Stimulated activated CD8-positive, alpha-beta memory T cell treated with anti-CD3 and anti-CD28 coated beads, Interleukin-2, amount 100 ng/mL, for 48 hours (primary cell): ENCODE data around the gene NOP16.
"Not testable (repeated sequence)": the region's sequence is repeated elsewhere in the genome, so short reads cannot be mapped to it uniquely, and the experiment has no call there.

Experiments
- DNase-seq, 2 donors: peaks; one replicate each; pipeline ENCODE4 v3.0.0-alpha.2; 2020; ENCODE audit warnings: low read depth in 2 of 2

Gene NOP16

DNA sequence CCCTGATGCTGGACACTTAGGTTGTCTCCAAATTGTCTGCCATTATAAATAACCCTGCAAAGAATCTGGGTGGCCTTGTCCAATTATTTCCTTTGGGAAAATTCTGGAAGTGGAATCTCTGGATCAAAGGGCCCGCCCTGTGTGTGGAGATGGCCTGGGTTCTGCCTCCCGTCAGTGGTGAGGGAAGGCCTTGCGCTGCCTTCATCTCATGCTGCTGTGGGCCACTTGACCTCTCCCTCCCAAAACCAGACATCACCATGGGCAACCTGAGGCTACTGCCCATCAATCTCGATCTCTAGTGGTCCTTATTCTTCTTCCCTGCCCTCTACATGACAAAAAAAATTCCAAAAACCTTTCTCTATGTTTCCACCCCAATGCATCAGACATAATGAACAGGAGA lies 21.4 kb upstream of the NOP16 start:
- DNase-seq, result no peak

DNA sequence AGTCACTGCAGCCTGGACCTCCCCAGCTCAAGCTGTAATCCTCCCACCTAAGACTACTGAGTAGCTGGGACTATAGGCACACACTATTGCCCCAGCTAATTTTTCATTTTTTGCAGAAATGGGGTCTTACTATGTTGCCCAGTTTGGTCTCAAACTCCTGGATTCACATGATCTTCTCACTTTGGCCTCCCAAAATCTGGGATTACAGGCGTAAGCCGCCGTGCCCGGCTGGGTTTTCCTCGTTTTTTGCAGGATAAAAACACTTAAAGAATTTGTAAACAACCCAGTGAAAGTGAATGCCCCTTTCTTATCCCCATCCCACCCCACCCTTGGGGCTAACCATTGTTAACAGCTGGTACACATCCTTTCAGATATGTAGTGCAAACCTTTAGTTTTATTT lies 20.2 kb upstream of the NOP16 start:
- DNase-seq, result no peak

DNA sequence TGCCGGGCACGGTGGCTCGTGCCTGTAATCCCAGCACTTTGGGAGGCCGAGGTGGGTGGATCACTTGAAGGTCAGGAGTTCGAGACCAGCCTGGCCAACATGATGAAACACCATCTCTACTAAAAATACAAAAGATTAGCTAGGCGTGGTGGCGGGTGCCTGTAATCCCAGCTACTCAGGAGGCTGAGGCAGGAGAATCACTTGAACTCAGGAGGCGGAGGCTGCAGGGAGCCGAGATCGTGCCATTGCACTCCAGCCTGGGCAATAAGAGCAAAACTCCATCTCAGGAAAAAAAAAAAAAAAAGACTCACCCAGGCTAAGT lies 19.8 kb upstream of the NOP16 start:
- not testable (repeated sequence) for DNase-seq

DNA sequence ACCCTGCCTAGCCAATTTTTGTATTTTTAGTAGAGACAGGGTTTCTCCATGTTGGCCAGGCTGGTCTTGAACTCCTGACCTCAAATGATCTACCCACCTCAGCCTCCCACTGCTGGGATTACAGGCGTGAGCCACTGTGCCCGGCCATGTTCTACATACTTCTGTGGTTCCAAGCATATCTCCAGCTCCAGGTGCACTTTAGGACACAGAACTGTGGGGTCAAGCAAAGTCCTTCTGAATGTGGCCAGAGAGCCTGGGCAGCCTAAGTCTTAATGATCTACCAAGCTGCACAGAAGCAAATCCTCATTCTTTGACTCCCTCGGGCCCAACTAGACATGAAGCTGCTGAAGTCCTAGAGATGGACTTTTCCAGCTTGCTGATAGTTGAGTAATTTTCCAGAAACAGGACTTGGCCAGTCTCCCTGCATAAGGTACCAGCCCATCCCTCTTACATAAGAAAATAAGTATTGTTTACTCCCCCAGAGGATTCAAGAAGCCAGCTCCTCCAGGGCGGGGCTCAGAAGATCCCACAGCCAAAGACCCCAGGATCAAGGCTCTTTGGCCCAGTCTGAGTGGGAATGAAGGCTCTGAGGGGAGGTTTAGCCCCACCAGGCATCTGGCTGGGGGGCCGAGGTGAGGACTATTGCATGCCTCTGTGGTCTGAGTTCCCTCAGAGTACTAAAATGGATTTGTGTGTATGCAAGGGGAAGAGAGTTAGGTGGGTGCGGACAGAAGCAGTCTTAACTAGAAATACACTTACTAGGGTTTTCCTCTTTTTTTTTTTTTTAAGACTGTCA lies 19.3 kb upstream of the NOP16 start:
- DNase-seq, result no peak

DNA sequence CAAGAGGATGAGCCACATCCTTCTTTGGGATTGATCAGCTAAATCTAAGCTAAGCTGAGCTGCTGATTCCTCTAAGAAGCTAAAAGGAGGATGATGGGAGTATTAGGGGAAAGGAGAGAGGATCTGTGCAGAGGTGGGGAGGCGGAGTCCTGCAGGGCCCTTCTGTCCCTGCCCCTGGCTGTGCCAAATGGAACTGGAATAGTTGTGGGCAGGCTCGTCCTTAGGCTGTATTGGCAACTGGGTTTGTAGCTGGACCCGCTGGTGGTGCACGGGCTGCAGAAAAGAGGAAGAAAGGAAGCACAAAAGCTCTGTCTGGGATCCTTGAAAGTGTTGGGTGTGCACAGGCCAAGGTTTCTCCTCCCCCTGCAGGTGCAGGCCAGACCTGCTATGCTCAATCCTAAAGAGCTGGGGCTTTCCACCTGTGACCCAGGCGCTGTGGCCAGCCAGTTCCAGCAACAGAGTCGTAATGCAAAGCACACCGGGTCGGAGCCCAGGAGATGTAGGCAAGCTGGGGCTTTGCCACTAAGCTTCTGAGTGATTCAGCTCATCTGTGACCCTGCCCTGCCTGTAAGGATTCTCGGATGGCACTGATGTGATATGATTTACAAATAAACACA lies 18.1 kb upstream of the NOP16 start:
- DNase-seq, result no peak

DNA sequence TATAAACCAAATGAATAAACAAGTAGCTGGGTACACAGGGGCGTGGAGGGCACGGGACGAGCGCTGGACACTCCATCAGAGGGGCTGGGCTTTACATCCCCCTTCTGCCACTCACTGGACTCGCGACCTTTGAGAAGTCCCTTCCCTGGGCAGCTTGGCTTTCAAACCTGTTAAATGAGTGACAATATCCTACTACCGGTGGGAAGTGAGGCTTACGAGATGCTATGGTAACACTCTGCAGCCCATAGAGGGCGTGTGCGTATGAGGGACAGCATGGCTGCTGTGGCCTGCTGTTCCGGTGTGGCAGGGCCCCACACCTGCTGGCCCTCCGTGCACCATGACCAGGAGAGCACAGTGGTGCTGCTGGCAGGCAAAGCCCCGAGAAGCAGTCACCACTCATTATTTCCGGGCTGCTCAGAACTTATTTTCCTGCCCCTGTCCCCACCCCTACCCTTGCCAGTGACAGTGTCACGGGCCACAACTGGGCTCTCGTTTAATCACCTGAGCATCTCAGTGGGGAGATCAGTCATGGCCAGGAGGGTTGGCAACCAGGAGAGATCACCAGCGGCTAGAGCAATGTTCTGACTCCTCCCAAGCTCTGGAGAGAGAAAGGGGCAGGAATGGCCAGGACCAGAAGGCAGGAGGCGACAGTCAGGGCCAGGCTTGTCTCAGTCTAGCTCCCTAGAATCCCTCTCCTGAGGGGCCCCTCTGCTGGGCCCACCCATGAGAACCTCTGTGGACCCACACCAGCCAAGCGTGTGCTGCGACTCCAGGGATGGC lies 17.4 kb upstream of the NOP16 start:
- no peak for DNase-seq

DNA sequence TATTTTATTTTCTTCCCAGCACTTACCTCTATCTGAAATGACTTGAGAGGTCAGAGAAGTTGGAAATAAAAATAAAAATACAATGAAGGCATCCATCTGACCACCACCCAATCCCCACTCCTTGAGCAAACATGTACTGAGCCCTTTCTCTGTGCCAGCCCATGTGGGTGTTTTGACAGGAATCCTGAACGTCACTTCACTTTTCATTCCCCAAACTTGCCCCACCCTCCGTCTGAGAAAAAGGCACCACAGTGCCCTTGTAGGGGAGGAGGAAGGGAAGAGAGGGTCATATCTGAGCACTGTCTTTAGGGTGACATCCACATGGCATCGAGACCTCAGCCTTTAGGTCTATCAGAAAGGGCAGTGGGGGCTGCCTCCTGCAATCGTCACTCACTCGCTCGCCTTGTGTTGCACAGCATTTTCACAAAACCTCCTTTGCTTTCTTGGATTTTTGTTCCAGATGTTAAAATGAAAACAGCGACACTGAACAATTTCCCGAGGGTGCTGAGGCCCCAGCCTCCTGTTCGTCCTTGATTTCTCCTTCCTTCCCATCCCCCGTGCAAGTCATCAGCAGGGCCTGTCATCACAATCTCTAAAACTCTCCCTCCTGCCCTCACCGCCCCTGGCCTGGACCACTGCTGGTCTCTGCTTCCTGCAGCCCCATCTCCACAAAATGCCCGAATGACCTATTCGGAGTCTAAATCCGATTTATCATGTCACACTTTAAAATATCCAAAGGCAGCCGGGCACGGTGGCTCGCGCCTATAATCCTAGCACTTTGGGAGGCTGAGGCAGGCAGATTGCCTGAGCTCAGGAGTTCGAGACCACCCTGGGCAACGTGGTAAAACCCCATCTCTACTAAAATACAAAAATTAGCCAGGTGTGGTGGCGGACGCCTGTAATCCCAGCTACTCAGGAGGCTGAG lies 13.1 kb upstream of the NOP16 start:
- no peak for DNase-seq

DNA sequence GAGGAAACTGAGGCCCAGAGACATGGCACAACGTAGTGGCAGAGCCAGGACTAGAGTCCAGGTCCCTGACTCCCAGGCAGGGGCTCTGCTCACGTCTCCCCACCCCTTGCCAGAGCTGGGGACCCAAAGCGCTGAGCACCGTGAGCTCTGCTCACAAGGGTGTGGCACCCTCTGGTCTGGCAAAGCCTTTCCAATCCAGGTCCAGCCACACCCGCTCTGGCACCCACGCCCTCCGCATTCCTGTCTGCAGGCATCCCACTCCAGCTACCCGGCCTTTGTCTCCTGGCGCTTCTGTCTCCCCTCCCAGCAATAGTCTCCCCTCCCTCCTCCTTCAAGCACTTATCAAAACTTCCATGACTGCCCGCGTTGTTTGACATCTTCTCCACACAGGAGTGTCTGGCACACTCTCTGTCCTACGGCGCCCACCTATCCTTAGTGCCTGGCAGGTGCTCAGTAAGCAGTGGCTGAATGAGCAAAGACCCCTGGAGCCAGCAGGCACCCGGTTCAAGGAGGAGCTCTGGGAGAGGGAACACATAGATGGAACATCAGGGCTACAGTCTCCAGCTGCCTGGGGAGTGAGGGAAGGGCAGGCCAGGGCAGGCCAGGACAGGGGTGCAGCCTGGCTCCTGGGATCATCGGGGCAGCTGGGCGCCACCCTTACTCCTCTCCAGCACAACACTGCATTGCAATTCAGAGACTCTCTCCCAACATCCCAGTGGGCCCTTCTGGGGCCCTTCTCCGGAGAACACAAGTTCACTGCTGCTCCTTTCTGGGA lies 12.2 kb upstream of the NOP16 start:
- DNase-seq, result no peak

DNA sequence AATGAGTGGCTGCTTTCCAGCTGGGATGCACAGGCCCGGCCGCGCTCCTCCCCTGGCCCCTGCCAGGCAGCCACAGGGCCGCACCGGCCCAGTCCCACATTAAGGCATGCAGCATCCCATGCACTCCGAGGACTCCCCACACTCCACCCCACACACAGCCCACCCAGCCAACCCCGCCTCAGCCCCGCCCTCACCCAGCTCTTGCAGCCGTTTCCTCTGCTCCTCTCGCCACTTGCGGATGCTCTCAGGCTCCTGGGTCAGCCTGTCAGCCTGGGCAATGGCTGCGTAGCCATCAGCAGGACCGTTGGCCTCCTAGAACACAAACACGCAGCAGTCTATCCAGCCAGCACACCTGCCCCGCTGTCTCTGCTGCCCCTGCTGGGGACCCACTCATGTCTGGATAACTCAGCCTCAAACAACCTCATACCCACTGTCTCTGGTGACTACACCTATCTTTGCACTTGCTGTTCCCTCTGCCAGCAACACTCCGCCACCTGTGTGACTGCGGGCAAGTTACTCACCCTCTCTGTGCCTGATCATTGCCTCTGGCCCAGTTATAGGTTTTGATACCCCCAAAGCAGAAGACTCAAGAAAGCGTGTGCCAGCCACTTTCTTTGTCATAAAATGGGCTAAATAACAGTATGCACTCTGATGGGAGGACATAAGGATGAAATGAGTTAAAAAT lies 9.5 kb upstream of the NOP16 start:
- no peak for DNase-seq

DNA sequence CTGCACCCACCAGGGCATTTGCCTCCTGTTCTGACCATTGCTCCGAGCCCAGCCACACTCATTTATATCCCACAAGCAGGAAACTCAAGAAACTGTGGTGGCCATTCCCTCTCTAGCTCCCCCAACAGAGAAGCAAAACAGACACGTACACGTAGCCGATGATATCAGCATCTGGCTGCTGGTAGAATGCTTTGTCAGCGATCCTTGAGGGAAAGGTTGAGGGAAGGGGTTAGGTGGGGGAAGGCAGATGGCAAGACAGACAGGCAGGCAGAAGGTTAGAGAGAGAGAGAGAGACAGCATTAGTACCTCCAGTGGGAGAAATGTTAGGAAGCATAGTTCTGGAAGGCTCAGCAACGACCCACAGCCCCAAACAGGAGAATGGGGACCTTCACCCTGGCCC lies 7.9 kb upstream of the NOP16 start:
- DNase-seq, result no peak

DNA sequence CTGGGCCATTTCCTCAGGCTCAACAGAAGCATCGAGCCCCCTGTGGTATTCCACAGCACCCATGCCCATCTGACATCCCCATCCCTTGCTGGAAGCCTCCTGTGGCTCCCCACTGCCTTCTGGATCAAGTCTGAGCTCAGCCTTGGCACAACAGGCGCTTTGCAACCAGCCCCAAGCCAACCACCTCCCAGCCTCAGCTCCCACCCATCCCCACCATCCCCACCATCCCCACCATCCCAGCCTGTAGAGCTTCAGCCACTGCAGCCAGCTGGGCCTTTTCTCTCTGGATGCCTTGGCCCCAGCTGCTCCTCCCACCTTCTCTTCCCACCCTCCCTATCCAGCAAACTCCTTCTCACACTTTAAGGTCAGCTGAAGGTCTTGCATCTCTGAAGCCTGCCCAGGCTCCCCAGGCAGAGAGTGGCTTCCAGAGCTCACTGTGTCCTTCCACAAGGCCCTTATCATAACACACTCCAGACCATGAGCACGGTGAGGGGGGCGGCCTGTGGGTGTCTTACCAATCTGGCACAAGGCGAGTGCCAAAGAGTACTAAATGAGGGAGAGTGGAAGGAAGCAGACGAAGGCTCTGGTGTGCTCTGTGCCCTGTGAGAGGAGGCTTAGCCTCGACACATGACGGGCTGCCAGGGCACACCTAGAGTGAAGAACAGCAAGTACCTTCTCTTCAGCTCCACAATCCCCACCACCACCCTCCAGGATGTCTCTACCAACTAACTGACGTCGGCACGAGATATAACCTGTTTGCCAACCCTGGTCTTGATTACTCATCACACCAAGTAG lies 6.7 kb upstream of the NOP16 start:
- DNase-seq, result no peak

DNA sequence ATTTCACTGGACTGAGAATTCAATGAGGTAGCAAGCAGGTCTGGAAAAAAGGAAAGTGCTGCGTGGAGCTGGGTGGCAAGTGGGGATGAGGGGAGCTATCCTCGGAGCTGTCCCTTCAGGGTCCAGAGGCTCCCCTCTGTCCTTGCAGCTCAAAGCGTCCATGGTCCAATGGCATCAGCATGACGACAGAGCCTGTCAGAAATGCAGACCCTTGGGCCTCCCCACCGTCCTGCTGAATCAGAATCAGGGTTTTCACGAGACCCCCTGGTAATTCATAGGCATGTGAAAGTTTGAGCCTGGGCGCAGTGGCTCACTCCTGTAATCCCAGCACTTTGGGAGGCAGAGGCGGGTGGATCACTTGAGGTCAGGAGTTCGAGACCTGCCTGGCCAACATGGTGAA lies 5.7 kb upstream of the NOP16 start:
- no peak for DNase-seq

DNA sequence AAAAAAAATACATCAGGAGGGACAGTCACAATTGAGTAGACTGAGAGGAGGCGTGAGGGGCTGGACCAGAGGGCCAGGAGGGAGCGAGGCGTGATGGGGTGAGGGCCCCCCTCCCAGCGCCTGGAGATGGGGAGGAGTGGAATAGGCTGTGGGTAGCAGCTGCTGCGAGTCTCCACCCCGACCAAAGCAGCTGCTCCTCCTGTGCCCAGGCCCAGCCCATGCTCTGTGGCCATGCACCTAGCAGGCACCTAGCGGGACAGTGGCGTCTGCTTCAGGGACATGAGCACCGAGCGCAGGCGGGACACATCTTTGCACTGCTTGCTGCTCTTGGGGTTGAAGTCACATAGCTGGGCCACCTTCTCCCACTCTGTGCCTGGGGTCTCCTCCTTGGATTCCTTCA lies 4.1 kb upstream of the NOP16 start:
- DNase-seq, result no peak

DNA sequence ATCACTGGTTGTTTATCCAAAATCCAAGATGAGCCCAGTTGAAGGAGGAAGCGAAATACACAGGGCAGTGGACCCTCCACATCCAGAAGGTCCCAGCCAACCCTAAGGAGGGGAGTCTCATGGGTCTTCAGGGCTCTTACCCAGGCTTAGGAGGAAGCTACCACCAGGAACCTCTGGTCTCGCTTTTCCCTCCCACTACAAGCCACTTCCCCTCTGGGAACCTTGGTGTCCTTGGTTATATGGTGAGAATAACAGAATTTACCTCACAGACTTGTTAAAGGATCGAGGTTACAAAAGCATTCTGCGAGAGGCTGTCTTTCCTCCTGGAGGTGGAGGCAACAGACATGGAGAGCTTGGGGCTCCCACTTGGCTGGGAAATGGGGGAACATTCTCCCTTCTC lies 3.6 kb upstream of the NOP16 start:
- no peak for DNase-seq

DNA sequence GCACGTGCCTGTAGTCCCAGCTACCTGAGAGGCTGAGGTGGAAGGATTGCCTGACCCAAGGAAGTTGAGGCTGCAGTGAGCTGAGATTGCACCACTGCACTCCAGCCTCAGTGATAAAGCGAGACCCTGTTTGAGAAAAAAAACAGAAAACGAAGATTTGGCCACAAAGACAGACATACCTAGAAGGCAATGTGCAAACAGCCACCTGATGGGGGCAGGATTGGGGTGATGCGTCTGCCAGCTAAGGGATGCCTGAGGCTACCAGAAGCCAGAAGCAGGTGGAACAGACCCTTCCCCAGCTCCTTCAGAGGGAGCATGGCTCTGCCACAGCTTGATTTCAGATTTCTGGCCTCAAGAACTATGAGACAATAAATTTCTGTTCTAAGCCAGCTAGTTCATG lies 3.1 kb upstream of the NOP16 start:
- DNase-seq, result no peak

DNA sequence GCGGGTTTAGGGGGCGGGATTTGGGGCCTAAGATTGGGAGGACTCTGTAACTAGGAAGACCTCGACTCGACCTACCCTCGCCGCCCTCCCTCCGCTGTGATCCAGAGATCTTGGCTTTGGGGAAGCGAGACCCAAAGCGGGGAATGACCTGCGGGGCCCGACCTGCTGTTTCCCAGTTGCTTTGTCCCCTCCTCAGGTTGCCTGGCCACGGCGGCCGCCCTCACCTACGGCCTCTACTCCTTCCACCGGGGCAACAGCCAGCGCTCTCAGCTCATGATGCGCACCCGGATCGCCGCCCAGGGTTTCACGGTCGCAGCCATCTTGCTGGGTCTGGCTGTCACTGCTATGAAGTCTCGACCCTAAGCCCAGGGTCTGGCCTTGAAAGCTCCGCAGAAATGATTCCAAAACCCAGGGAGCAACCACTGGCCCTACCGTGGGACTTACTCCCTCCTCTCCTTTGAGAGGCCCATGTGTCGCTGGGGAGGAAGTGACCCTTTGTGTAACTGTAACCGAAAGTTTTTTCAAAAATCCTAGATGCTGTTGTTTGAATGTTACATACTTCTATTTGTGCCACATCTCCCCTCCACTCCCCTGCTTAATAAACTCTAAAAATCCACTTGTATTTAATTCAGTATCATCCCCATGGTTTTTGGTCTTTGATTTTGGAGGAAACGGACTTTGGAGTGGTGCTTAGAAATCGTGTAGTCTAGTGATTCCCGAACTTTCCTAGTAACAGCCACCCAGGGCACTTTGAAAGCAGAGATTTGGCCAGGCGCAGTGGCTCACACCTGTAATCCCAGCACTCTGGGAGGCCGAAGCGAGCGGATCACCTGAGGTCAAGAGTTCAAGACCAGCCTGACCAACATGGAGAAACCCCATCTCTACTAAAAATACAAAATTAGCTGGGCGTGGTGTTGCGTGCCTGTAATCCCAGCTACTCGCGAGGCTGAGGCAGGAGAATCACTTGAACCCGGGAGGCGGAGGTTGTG lies 1.0 kb upstream of the NOP16 start:
- no peak for DNase-seq

DNA sequence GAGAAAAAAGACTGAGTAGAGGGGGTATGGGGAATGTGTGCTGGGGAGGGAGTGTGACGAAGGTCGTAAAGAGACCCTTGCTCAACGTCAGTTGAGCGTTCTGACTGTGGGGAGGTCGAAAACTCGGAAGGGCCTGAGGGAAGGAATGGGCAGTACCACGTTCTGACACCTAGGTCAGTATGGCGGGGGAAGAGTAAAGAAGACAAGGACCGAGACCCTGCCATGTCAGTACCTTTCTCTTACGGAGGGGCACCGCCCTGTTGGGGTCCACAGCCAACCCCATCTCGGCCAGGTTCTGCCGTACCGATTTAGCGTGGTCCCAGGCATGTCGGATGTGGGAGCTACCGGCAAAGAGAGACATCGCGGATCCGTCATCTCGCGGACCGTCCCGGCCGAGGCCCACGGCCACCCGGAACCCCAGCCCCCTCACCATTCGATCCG lies 375 bp downstream of the NOP16 start:
- DNase-seq, result peak in 1 of 2 donors; percentile 3

DNA sequence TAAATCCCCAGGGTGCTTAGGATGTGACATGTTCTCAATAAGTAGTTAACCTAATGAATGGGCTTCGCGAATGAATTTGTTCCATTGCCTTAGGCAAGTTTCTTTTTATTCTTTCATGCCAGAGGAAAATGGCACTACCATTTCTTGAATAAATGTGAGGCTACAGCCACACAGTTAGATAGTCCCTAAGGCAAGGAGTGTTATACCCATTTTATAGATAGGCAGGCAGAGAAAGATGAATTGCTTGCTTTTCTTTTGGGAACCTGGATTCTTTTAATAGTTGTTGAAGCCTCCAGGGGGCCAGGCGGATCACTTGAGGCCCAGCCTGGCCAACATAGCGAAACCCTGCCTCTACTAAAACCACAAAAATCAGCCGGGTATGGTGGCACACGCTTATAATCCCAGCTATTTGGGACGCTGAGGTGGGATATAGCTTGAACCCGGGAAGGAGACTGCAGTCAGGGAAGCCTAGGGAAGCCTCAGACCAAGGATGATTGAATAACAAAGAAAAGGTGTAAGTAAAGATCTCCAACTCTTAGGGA lies 943 bp downstream of the NOP16 start:
- DNase-seq, result no peak
